Stomach (tissue), 4 donors: ENCODE results near the gene NRCAM.

Experiments
- EP300 ChIP-seq: sonication (generic); formaldehyde crosslinking; IDR thresholded peaks from one replicate; pipeline ENCODE4 v1.6.1; 2017; ENCODE audit warnings: antibody characterized with exemption
- POLR2A ChIP-seq, 4 donors: fragments of 450-650 bp; IDR thresholded peaks; one replicate each; pipeline ENCODE4 v1.6.1; 2016; ENCODE audit warnings: antibody characterized with exemption in 4 of 4, control low read depth in 2 of 4, mild to moderate bottlenecking in 1 of 4, moderate library complexity in 1 of 4
- POLR2AphosphoS5 ChIP-seq, 3 donors: sonication (generic); formaldehyde crosslinking; IDR thresholded peaks; one replicate each; pipeline ENCODE4 v1.6.1; 2016; ENCODE audit warnings: antibody characterized with exemption in 3 of 3
- TF ChIP-seq, protein P1 (sequence below), 7 experiments: fragments of 450-650 bp in 4 of 7; fragments of 200-600 bp in 3 of 7; sonication (generic) in 3 of 7; IDR thresholded peaks; one replicate each; pipeline ENCODE4 v1.5.1; 2016 to 2019; ENCODE audit warnings: antibody characterized with exemption in 7 of 7, control low read depth in 2 of 7, mild to moderate bottlenecking in 1 of 7

- TF ChIP-seq POLR2AphosphoS5 (IDR thresholded peaks at IDR 0.05) (no peak), POLR2A (IDR thresholded peaks at IDR 0.05) (no peak), EP300 (no peak)
- TF ChIP-seq, protein P1, sequence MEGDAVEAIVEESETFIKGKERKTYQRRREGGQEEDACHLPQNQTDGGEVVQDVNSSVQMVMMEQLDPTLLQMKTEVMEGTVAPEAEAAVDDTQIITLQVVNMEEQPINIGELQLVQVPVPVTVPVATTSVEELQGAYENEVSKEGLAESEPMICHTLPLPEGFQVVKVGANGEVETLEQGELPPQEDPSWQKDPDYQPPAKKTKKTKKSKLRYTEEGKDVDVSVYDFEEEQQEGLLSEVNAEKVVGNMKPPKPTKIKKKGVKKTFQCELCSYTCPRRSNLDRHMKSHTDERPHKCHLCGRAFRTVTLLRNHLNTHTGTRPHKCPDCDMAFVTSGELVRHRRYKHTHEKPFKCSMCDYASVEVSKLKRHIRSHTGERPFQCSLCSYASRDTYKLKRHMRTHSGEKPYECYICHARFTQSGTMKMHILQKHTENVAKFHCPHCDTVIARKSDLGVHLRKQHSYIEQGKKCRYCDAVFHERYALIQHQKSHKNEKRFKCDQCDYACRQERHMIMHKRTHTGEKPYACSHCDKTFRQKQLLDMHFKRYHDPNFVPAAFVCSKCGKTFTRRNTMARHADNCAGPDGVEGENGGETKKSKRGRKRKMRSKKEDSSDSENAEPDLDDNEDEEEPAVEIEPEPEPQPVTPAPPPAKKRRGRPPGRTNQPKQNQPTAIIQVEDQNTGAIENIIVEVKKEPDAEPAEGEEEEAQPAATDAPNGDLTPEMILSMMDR (IDR thresholded peaks at IDR 0.05), result no peak
Observed at GRCh38 chr7:108376206-108376605, 80.0 kb downstream of the NRCAM start.
